GM18909 (cell line): Measurements from ENCODE around the gene CYLD.

Experiments
- ATAC-seq: cut with Tn5 transposase; IDR thresholded peaks from one replicate; pipeline ENCODE4 v1.9.1; 2021; ENCODE audit warnings: mild to moderate bottlenecking; ENCODE audit not compliant: unreplicated experiment, poor library complexity

Gene CYLD

DNA sequence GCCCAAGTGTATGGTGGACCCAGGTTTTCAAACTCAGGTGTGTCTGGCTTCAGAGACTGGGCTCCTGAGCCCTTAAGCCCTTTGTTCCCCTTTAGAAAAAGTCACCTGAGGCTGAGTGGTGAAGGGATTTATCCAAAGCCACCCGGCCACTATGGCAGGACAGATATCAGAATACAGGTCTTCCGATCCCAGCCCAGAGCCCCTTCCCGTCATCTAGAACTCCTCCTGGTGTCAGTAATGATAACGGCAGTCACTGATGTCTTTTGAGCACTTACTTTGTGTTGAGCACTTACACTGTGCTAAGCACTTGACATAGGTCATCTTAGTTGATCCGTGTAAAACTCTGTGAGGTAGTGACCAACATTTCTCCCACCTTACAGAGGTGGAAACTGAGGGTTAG, 31.9 kb upstream of the CYLD start:
- no peak for ATAC-seq

GRCh38 chr16:50711040-50711439, 30.8 kb upstream of the CYLD start:
- ATAC-seq, result no peak

GRCh38 chr16:50711862-50712559, 29.9 kb upstream of the CYLD start:
- no peak for ATAC-seq

DNA sequence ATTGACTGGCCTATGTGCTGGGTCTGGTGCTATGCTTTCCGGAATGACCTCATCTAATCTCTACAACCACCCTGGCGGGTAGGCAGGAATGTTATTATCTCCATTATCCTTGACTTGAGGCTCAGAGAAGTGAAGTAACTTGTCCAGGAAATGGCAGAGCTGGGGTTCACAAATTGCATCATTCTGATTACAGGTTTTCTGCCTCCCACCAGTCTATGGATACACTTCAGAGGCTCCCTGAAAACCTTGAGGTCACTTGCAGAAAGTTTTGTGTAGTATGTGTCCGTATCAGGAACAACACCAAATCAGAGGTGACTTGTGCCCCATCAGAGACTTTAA, 29.4 kb upstream of the CYLD start:
- no peak for ATAC-seq

- ATAC-seq, result no peak
Measured at GRCh38 chr16:50712956-50713355, 28.9 kb upstream of the CYLD start.

DNA sequence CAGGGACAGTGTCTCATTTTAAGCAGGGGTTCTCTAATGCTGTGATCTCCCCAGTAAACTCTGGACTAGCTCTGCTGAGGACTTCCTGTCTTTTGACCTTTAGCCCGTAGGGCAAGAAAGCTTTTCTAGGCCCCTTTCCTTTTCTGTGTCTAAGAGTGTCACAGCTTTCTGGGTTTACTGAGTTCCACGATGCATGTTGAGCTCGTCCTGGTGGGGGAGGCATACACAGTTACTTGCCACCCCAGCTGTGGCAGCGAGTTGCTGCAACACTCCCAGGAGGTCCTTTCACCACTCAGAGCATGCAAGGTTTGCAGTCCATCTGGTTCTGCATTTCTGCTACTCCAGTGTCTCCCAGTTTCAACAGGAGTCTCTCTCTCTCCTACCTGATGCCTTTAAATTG, 24.8 kb upstream of the CYLD start:
- ATAC-seq, result no peak

- ATAC-seq, result no peak
Measured at GRCh38 chr16:50717494-50717893, 24.4 kb upstream of the CYLD start.

DNA sequence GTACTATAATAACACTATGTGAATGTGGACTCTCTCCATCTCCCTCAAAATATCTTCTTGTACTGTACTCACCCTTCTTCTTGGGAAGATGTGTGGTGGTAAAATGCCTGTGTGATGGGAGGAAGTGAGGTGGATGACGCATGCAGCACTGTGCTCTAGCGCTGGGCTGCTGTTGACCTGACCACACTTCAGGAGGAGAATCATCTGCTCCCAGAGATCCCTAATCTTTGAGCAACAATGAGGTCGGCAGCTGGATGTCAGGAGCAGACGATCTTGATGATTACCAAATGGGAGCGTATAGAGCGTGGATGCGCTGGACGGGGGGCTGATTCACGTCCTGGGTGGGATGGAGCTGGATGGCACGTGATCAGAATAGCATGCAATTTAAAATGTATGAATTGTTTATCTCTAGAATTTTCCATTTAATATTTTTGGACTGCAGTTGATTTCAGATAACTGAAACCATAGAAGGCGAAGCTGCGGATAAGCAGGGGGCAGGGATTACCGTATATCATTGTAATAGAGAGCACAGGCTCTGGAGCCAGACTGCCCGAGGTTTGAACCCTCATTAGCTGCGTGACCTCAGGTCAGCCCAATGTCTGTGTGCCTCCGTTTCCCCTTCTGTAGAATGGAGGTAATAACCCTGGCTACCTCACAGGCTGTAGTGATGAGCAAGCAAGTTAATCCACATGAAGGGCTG, 23.7 kb upstream of the CYLD start:
- ATAC-seq, result no peak

DNA sequence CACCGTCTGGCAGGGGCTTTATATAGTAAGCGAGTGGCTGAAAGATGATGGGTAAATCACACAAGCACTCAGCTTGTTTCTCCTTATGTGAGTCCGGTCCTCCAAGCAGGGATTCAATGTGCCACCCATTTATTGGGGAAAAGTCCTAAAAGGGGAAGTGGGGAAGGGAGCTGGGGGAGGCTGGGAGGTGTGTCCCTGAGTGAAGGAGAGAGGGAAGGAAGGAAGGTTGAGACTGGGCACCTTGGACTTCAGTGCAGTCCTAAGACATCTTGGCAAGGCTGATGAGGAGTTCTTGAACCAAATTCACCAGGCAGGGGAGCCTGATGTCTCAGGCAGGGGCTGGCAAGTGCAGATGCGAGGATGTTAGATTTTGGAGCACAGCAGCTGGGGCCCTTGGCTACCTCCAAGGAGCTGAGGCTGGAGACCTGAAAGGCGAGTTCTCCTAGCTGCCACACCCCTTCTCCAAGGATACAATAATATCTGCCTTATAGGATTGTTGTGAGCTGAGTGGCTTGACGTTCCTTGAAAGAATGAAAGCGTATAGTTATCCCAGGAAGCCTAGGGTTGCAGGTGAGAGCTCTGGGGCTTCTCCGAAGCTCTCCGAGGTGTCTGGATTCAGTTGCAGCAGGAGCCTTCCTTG, 23.0 kb upstream of the CYLD start:
- no peak for ATAC-seq

DNA sequence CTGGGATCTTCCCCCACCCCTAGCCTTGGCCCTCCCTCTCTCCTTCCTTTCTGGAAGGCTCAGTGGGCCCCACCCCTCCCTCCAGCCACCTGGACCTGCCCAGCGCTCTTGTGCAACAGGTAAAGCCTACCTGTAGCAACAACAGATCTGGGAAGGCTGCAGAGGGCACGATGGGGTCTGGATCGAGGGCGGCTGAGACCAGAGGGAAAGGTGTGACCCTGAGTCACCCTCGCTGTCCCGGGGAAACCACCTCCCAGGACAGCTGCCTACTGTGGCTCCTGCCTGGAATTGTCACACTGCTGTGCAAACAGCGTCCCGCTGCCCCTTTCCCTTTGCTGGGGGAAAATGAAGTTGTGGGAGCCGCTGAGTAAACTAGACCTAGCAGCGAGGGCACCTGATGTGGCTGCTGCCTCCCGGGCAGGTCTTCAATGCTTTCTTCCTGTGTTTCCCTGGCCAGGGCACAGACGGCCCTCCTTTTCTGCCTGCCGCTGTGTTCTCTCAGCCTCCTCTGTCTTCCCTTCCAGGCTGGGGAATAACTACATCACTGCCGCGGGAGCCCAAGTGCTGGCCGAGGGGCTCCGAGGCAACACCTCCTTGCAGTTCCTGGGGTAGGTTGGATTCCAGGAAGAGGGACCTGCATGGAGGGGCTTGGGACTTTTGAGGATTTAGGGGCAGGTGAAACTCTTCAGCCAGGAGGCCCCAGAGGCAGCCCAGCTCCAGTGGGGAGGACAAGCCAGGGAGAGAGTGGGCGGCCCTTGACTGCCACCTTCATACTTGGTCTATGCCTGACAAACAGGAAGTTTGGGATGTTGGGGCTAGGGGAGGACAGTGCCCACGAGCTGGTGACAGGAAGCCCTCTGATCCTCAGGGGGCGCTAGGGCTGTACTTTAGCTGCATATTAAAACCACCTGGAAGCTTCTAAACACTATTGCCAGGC, 22.2 kb upstream of the CYLD start:
- no peak for ATAC-seq

GRCh38 chr16:50721549-50722404, 20.1 kb upstream of the CYLD start:
- ATAC-seq, result no peak

GRCh38 chr16:50722405-50722737, 19.5 kb upstream of the CYLD start:
- no peak for ATAC-seq

- no peak for ATAC-seq
Measured at GRCh38 chr16:50722960-50723359, 18.9 kb upstream of the CYLD start.

- peak; percentile 42 for ATAC-seq
Measured at GRCh38 chr16:50724306-50724705, 17.6 kb upstream of the CYLD start.

DNA sequence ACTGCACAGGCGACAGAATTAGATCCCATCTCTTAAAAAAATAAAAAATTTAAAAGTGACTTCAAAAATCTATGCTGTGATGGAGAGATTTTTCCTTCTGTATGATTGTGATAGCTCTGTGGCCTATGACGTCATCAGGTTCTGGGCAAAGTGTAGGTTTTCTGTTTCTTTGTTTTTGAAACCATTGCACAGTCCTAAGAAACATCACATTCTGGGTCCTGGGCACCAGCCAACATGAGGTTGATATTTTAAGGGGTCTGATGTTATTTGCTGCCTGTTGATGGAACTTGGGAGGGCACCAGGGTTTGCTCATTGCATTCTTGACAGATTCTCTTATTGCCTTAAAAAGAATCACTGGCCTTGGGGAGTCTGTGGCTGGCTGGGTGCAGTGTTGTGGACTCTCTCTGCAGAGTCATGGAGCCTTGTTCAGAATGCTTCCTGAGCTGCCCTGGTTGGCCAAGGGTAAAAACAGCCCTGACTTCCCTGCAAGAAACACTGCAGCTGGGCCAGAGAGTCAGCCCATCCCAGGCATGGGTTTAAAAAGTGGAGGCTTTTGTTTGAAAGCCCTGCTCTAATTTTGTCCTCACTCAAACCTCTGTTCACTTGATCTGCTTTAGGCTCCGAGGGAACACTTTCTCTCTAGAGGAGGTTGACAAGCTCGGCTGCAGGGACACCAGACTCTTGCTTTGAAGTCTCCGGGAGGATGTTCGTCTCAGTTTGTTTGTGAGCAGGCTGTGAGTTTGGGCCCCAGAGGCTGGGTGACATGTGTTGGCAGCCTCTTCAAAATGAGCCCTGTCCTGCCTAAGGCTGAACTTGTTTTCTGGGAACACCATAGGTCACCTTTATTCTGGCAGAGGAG, 10.5 kb upstream of the CYLD start:
- no peak for ATAC-seq

DNA sequence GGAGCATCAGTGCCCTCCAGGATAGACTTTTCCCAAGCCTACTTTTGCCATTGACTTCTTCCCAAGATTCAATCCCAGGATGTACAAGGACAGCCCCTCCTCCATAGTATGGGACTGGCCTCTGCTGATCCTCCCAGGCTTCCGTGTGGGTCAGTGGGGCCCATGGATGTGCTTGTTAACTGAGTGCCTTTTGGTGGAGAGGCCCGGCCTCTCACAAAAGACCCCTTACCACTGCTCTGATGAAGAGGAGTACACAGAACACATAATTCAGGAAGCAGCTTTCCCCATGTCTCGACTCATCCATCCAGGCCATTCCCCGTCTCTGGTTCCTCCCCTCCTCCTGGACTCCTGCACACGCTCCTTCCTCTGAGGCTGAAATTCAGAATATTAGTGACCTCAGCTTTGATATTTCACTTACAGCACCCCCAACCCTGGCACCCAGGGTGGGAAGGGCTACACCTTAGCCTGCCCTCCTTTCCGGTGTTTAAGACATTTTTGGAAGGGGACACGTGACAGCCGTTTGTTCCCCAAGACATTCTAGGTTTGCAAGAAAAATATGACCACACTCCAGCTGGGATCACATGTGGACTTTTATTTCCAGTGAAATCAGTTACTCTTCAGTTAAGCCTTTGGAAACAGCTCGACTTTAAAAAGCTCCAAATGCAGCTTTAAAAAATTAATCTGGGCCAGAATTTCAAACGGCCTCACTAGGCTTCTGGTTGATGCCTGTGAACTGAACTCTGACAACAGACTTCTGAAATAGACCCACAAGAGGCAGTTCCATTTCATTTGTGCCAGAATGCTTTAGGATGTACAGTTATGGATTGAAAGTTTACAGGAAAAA, 9.7 kb upstream of the CYLD start:
- ATAC-seq, result no peak

DNA sequence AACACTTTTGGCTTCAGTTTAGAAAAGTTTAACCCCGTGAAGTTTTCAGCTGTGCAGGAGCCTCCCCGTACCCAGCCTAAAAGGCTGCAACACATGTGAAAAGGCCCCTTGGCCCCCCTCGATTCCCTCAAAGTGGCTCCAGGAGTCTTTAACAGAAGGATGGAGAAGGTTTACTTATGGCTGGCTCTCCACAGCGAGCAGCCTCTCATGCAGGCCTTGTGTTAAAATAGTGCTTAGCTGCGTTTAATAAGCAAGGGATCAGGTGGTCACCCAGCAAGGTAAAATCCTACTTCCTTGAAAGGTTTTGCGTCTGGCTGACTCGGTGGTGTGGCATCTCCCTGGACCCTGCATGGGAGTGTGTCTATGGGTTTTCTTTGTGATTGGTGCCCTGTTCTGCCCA, 8.4 kb upstream of the CYLD start:
- ATAC-seq, result no peak

DNA sequence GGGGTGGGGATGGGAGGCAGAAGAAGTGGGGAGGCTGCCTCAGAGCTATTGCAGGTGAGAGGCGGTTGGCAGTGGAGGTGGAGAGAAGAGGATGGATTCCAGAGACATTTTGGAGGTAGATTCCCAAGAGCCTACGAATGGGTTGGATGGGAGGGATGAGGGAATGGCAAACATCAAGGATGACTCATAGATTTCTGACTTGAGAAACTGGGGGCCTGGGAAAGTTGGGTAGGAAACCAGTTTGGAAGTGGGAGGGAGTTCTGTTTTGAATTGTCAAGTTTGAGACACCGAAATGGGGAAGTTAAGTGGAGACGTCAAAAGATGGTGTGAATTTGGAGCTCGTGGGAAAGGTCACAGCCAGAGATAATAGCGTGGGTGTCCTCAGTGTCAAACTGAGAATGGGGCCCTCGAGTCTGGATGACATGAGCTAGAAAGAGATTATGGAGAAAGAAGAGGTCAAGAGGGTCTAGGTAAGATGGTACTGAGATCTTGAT, 6.2 kb upstream of the CYLD start:
- no peak for ATAC-seq
